WTC11 (cell line): ENCODE results near the gene NKX6-1. TPM values are rescaled to one million over a fixed set of nuclear protein-coding genes. Genes with fewer than 3 reads are reported as not detected.

ENCODE experiments used
- ATAC-seq: fragments of 200-7000 bp; cut with Tn5 transposase; 2 replicates; pipeline ENCODE4 v1.10.0; 2021; ENCODE audit warnings: mild to moderate bottlenecking, moderate library complexity
- CTCF ChIA-PET: fragments of 300-600 bp; sonication (Branson Sonifier 250); formaldehyde crosslinking; loops from one replicate; lab custom pipeline; 2021; ENCODE audit warnings: antibody characterized with exemption; lab: Charles Lee
- POLR2A ChIA-PET: fragments of 350-600 bp; sonication (Branson Sonifier 250); formaldehyde crosslinking; loops from one replicate; lab custom pipeline; 2021; ENCODE audit warnings: antibody characterized with exemption; lab: Charles Lee
- DNase-seq: peaks from one replicate; pipeline ENCODE4 v3.0.0; 2021; ENCODE audit warnings: low spot score
- H3K27ac Mint-ChIP-seq: 2 replicates; pipeline ENCODE4 v1.8.0; 2021; ENCODE audit warnings: mixed read lengths
- H3K27me3 Mint-ChIP-seq: 2 replicates; pipeline ENCODE4 v1.8.0; 2021; ENCODE audit warnings: low read depth, mild to moderate bottlenecking, moderate library complexity, mixed read lengths
- H3K36me3 Mint-ChIP-seq: 2 replicates; pipeline ENCODE4 v1.8.0; 2021; ENCODE audit warnings: mixed read lengths
- H3K4me1 Mint-ChIP-seq: 2 replicates; pipeline ENCODE4 v1.8.0; 2022; ENCODE audit warnings: mixed read lengths
- H3K4me3 Mint-ChIP-seq: 2 replicates; pipeline ENCODE4 v1.8.0; 2021; ENCODE audit warnings: mild to moderate bottlenecking, moderate library complexity, mixed read lengths
- H3K9me3 Mint-ChIP-seq: 2 replicates; pipeline ENCODE4 v1.8.0; 2021; ENCODE audit warnings: mixed read lengths
- ESRRA ChIP-seq: sonication (generic); formaldehyde crosslinking; IDR thresholded peaks from 2 replicates; pipeline ENCODE4 v1.8.1; 2022; ENCODE audit warnings: mild to moderate bottlenecking, missing genetic modification reagents, borderline replicate concordance
- JAZF1 ChIP-seq: fragments of 250-450 bp; sonication (Bioruptor Pico); IDR thresholded peaks from 2 replicates; pipeline ENCODE4 v1.9.0; 2021; ENCODE audit warnings: moderate library complexity, mild to moderate bottlenecking, inconsistent platforms
- NFYB ChIP-seq: sonication (generic); formaldehyde crosslinking; conservative IDR thresholded peaks from 2 replicates; pipeline ENCODE4 v1.8.0; 2022; ENCODE audit warnings: low read depth, missing genetic modification reagents
- NR2C2 ChIP-seq: sonication (generic); formaldehyde crosslinking; IDR thresholded peaks from 2 replicates; pipeline ENCODE4 v1.8.0; 2022; ENCODE audit warnings: mild to moderate bottlenecking, missing genetic modification reagents
- RELA ChIP-seq: sonication (generic); formaldehyde crosslinking; IDR thresholded peaks from 2 replicates; pipeline ENCODE4 v1.8.1; 2022; ENCODE audit warnings: missing genetic modification reagents, mild to moderate bottlenecking, borderline replicate concordance
- TEAD1 ChIP-seq: sonication (generic); formaldehyde crosslinking; IDR thresholded peaks from 2 replicates; pipeline ENCODE4 v1.8.0; 2022; ENCODE audit warnings: mild to moderate bottlenecking, missing genetic modification reagents
- TEAD4 ChIP-seq: sonication (generic); formaldehyde crosslinking; IDR thresholded peaks from 2 replicates; pipeline ENCODE4 v1.8.0; 2022; ENCODE audit warnings: mild to moderate bottlenecking, missing genetic modification reagents
- ZBTB21 ChIP-seq: sonication (generic); formaldehyde crosslinking; IDR thresholded peaks from 2 replicates; pipeline ENCODE4 v1.8.1; 2023; ENCODE audit warnings: mild to moderate bottlenecking, missing genetic modification reagents, borderline replicate concordance
- ZNF263 ChIP-seq: sonication (generic); formaldehyde crosslinking; IDR thresholded peaks from 2 replicates; pipeline ENCODE4 v1.8.1; 2022; ENCODE audit warnings: low read depth, mild to moderate bottlenecking, moderate library complexity, missing genetic modification reagents
- ZNF317 ChIP-seq: sonication (generic); formaldehyde crosslinking; IDR thresholded peaks from 2 replicates; pipeline ENCODE4 v1.8.1; 2023; ENCODE audit warnings: low read depth, mild to moderate bottlenecking, moderate library complexity, missing genetic modification reagents, borderline replicate concordance
- total RNA-seq: library from RNA; stranded (reverse); gene quantifications from 3 replicates; pipeline ENCODE4 v1.2.3, GENCODE V29; 2021
- TF ChIP-seq, protein P1 (sequence below): fragments of 250-450 bp; sonication (Bioruptor Pico); IDR thresholded peaks from 2 replicates; pipeline ENCODE4 v1.9.0; 2021; ENCODE audit warnings: mild to moderate bottlenecking
- TF ChIP-seq, protein P2 (sequence below): fragments of 250-450 bp; sonication (Bioruptor Pico); IDR thresholded peaks from 2 replicates; pipeline ENCODE4 v1.9.0; 2021; ENCODE audit warnings: mild to moderate bottlenecking
- TF ChIP-seq, protein P3 (sequence below): fragments of 200-600 bp; IDR thresholded peaks from 2 replicates; pipeline ENCODE4 v1.8.0; 2022; ENCODE audit warnings: antibody characterized with exemption
- TF ChIP-seq, protein P4 (sequence below): sonication (generic); formaldehyde crosslinking; IDR thresholded peaks from 2 replicates; pipeline ENCODE4 v1.8.1; 2022; ENCODE audit warnings: mild to moderate bottlenecking, moderate library complexity, missing genetic modification reagents
- TF ChIP-seq, protein P5 (sequence below): sonication (generic); formaldehyde crosslinking; IDR thresholded peaks from 2 replicates; pipeline ENCODE4 v1.8.1; 2022; ENCODE audit warnings: low read depth, missing genetic modification reagents, borderline replicate concordance
- TF ChIP-seq, protein P6 (sequence below): sonication (generic); formaldehyde crosslinking; IDR thresholded peaks from 2 replicates; pipeline ENCODE4 v1.8.0; 2022; ENCODE audit warnings: mild to moderate bottlenecking, missing genetic modification reagents
- TF ChIP-seq, protein P7 (sequence below): fragments of 250-450 bp; sonication (Bioruptor Pico); conservative IDR thresholded peaks from 2 replicates; pipeline ENCODE4 v1.9.0; 2021; ENCODE audit warnings: mild to moderate bottlenecking

NKX6-1 gene
- total RNA-seq, 1 experiment from 2014 or later = 0.09 TPM

DNA sequence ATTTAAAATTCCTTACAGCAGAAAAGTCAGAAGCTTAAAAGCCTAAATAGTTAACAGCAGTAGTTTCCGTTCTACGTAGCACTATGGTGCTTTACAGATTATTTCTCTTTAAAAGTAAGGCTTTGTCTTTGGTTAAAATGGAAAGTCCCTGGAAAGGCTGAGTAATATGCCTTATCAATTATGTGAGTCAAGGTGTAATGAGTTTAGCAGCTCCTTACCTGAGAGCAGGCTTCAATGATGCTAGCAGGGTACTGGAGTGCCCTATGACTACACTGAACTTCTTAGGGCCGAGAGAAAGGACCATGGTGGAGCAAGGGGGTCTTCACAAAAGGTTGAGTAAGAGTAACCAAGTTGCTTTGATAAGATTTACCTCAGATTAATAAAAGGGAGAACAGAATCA, 12.6 kb upstream of the NKX6-1 start:
- no peak overlapping the region for H3K27ac Mint-ChIP-seq
- POLR2A ChIA-PET = no interaction called here
- H3K27me3 Mint-ChIP-seq = no peaks in the 10 kb centered on the region
- H3K4me3 Mint-ChIP-seq = no peak overlapping the region
- no peak for DNase-seq
- CTCF ChIA-PET = interaction anchor here (1.0 to 3.7 kb wide), 3 partner anchors 17 to 61 kb away, joined by 4 to 16 read pairs (median 5); no protein-coding TSS in a partner anchor
- no peak for TF ChIP-seq RELA (CRISPR knock-in tag)
- TF ChIP-seq, protein P1, sequence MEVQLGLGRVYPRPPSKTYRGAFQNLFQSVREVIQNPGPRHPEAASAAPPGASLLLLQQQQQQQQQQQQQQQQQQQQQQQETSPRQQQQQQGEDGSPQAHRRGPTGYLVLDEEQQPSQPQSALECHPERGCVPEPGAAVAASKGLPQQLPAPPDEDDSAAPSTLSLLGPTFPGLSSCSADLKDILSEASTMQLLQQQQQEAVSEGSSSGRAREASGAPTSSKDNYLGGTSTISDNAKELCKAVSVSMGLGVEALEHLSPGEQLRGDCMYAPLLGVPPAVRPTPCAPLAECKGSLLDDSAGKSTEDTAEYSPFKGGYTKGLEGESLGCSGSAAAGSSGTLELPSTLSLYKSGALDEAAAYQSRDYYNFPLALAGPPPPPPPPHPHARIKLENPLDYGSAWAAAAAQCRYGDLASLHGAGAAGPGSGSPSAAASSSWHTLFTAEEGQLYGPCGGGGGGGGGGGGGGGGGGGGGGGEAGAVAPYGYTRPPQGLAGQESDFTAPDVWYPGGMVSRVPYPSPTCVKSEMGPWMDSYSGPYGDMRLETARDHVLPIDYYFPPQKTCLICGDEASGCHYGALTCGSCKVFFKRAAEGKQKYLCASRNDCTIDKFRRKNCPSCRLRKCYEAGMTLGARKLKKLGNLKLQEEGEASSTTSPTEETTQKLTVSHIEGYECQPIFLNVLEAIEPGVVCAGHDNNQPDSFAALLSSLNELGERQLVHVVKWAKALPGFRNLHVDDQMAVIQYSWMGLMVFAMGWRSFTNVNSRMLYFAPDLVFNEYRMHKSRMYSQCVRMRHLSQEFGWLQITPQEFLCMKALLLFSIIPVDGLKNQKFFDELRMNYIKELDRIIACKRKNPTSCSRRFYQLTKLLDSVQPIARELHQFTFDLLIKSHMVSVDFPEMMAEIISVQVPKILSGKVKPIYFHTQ (CRISPR knock-in tag) = no peak
- TF ChIP-seq TEAD4 (CRISPR knock-in tag) = no peak
- no peak for TF ChIP-seq NR2C2 (CRISPR knock-in tag)
- TF ChIP-seq ZNF263 = no peak
- no peak for TF ChIP-seq ESRRA (CRISPR knock-in tag)
- TF ChIP-seq TEAD1 (CRISPR knock-in tag) = no peak
- TF ChIP-seq, protein P2, sequence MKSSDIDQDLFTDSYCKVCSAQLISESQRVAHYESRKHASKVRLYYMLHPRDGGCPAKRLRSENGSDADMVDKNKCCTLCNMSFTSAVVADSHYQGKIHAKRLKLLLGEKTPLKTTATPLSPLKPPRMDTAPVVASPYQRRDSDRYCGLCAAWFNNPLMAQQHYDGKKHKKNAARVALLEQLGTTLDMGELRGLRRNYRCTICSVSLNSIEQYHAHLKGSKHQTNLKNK = no peak
- TF ChIP-seq, protein P3, sequence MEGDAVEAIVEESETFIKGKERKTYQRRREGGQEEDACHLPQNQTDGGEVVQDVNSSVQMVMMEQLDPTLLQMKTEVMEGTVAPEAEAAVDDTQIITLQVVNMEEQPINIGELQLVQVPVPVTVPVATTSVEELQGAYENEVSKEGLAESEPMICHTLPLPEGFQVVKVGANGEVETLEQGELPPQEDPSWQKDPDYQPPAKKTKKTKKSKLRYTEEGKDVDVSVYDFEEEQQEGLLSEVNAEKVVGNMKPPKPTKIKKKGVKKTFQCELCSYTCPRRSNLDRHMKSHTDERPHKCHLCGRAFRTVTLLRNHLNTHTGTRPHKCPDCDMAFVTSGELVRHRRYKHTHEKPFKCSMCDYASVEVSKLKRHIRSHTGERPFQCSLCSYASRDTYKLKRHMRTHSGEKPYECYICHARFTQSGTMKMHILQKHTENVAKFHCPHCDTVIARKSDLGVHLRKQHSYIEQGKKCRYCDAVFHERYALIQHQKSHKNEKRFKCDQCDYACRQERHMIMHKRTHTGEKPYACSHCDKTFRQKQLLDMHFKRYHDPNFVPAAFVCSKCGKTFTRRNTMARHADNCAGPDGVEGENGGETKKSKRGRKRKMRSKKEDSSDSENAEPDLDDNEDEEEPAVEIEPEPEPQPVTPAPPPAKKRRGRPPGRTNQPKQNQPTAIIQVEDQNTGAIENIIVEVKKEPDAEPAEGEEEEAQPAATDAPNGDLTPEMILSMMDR = no peak
- TF ChIP-seq JAZF1 (CRISPR knock-in tag) = no peak
- TF ChIP-seq, protein P4, sequence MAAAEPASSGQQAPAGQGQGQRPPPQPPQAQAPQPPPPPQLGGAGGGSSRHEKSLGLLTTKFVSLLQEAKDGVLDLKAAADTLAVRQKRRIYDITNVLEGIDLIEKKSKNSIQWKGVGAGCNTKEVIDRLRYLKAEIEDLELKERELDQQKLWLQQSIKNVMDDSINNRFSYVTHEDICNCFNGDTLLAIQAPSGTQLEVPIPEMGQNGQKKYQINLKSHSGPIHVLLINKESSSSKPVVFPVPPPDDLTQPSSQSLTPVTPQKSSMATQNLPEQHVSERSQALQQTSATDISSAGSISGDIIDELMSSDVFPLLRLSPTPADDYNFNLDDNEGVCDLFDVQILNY (CRISPR knock-in tag) = no peak
- TF ChIP-seq, protein P5, sequence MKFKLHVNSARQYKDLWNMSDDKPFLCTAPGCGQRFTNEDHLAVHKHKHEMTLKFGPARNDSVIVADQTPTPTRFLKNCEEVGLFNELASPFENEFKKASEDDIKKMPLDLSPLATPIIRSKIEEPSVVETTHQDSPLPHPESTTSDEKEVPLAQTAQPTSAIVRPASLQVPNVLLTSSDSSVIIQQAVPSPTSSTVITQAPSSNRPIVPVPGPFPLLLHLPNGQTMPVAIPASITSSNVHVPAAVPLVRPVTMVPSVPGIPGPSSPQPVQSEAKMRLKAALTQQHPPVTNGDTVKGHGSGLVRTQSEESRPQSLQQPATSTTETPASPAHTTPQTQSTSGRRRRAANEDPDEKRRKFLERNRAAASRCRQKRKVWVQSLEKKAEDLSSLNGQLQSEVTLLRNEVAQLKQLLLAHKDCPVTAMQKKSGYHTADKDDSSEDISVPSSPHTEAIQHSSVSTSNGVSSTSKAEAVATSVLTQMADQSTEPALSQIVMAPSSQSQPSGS (CRISPR knock-in tag) = no peak
- TF ChIP-seq ZBTB21 = no peak
- TF ChIP-seq, protein P6, sequence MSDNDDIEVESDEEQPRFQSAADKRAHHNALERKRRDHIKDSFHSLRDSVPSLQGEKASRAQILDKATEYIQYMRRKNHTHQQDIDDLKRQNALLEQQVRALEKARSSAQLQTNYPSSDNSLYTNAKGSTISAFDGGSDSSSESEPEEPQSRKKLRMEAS (CRISPR knock-in tag) = no peak
- H3K9me3 Mint-ChIP-seq = no peaks in the 10 kb centered on the region
- no peaks in the 10 kb centered on the region for H3K36me3 Mint-ChIP-seq
- no peaks in the 10 kb centered on the region for H3K4me1 Mint-ChIP-seq
- ATAC-seq = no peak

DNA sequence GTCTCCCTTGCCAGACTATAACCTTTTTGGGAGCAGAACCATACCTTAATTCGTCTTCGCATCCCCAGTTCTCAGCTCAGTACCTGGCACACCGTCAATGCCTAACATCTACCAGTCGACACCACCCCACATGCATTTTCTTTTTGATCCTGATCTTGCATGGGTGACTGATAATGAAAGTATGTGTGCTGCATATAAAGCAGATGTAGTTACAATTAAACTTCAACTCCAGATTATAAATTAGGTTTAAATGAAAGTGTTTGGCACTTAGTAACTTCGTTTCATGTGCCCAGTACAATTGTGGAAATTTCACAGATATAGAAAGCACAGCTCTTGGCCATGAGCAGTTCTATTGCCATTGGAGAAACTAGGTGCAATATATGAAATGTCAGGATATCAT, 8.8 kb upstream of the NKX6-1 start:
- no peak overlapping the region for H3K4me3 Mint-ChIP-seq
- peaks cover 26% of the 10 kb centered on the region for H3K27me3 Mint-ChIP-seq
- ATAC-seq (no peak), DNase-seq (no peak)
- no peaks in the 10 kb centered on the region for H3K36me3 Mint-ChIP-seq
- no peaks in the 10 kb centered on the region for H3K9me3 Mint-ChIP-seq
- POLR2A ChIA-PET = no interaction called here
- no peak overlapping the region for H3K27ac Mint-ChIP-seq
- no peak for TF ChIP-seq ZNF317 (CRISPR knock-in tag)
- no peak for TF ChIP-seq ZBTB21
- no peak for TF ChIP-seq NFYB (CRISPR knock-in tag)
- TF ChIP-seq TEAD1 (CRISPR knock-in tag) = no peak
- TF ChIP-seq, protein P1 (CRISPR knock-in tag) = no peak
- TF ChIP-seq, protein P7, sequence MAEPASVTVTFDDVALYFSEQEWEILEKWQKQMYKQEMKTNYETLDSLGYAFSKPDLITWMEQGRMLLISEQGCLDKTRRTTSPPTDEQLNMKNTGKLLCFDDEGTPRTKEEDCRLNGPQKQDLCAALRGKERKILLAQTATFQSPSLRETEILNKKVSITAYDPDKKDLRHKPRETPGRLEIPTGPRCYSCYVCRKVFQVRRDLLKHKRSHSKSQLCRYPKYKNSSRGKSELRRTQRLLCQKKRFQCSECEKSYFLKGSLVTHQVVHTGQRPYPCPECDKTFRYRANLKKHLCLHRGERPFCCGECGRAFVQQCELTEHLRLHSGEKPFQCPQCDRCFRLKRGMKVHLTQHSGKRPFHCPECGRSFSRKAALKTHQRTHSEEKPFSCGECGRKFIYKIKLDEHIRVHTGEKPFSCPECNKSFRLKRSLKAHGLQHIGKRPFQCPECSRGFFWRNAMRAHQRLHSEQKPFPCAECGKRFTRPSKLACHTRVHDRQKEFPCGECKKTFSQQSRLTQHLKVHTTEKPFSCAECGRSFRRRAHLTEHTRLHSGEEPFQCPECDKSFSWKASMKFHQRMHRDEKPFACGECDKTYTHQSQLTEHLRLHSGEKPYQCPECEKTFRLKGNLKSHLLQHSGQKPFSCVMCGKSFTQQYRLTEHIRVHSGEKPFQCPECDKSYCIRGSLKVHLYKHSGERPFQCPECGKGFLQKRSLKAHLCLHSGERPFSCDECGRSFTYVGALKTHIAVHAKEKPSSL = no peak
- TF ChIP-seq, protein P4 (CRISPR knock-in tag) = no peak
- peaks cover 9% of the 10 kb centered on the region for H3K4me1 Mint-ChIP-seq
- CTCF ChIA-PET = no interaction called here
